Esophagus muscularis mucosa (tissue), 4 donors: ENCODE measurements around the gene PREX1. TPM values are rescaled to one million over a fixed set of nuclear protein-coding genes. Genes with fewer than 3 reads are reported as not detected.

Source experiments
- DNase-seq: peaks from one replicate; pipeline ENCODE4 v3.0.0-alpha.2; 2017; ENCODE audit errors: extremely low spot score
- H3K27ac ChIP-seq, 4 donors: fragments of 200-600 bp; sonication (generic); replicated peaks in 1 of 4; 1 replicate in 3 of 4; 2 replicates in 1 of 4; pipeline ENCODE4 v1.5.1; 2016 to 2019; ENCODE audit warnings: mild to moderate bottlenecking in 1 of 4
- H3K27me3 ChIP-seq, 4 donors: fragments of 200-600 bp; sonication (generic); one replicate each; pipeline versions ENCODE4 v1.5.1 to v1.6.0; 2016 to 2019
- H3K36me3 ChIP-seq, 4 donors: fragments of 200-600 bp; sonication (generic); one replicate each; pipeline ENCODE4 v1.5.1; 2016 to 2019
- H3K4me1 ChIP-seq, 4 donors: fragments of 200-600 bp; sonication (generic); one replicate each; pipeline ENCODE4 v1.5.1; 2016 to 2019
- H3K4me3 ChIP-seq, 4 donors: fragments of 200-600 bp; sonication (generic); 1 replicate in 2 of 4; 2 replicates in 2 of 4; pipeline ENCODE4 v1.5.1; 2016 to 2019; ENCODE audit warnings: mild to moderate bottlenecking in 4 of 4, moderate library complexity in 1 of 4
- H3K9me3 ChIP-seq, 4 donors: fragments of 200-600 bp; sonication (generic); 1 replicate in 3 of 4; 2 replicates in 1 of 4; pipeline ENCODE4 v1.5.1; 2016 to 2019
- CTCF ChIP-seq, 3 experiments: fragments of 200-600 bp in 2 of 3; fragments of 450-650 bp in 1 of 3; sonication (generic) in 2 of 3; IDR thresholded peaks; one replicate each; pipeline ENCODE4 v1.5.1; 2017 to 2019; ENCODE audit warnings: antibody characterized with exemption in 3 of 3, mild to moderate bottlenecking in 2 of 3, moderate library complexity in 1 of 3
- EP300 ChIP-seq: sonication (generic); formaldehyde crosslinking; IDR thresholded peaks from one replicate; pipeline ENCODE4 v1.6.1; 2017; ENCODE audit warnings: antibody characterized with exemption
- POLR2A ChIP-seq: fragments of 450-650 bp; IDR thresholded peaks from one replicate; pipeline ENCODE4 v1.6.1; 2017; ENCODE audit warnings: antibody characterized with exemption, moderate library complexity, mild to moderate bottlenecking, low read depth
- POLR2AphosphoS5 ChIP-seq, 2 donors: sonication (generic); formaldehyde crosslinking; IDR thresholded peaks; one replicate each; pipeline ENCODE4 v1.6.1; 2017; ENCODE audit warnings: antibody characterized with exemption in 2 of 2
- WGBS: methylation state at CpG from one replicate; pipeline ENCODE4 v1.1.5; 2018; 5-methylcytosine and 5-hydroxymethylcytosine counted together
- intact Hi-C: fragments of 100-400 bp; cut with DNase I; formaldehyde crosslinking; loops from one replicate; pipeline ENCODE4 v1.15.1; 2023
- total RNA-seq, 4 donors: library from RNA; depleted of rRNA; stranded (reverse); fragments of >200 nt; gene quantifications; one replicate each; pipeline versions ENCODE4 v1.1.0 to v1.2.1, GENCODE V29; 2016

PREX1 gene
- total RNA-seq, 4 donors from 2014 or later, result 20.8 to 37.1 (median 24.3) TPM

GRCh38 chr20:48734104-48734749 is 93.6 kb downstream of the PREX1 start:
- peaks cover 12 to 29% (median 16%) of the 10 kb centered on the region in 4 donors for H3K4me1 ChIP-seq
- 85% methylated on average over 10 of the region's 10 CpGs for WGBS
- no peak for TF ChIP-seq EP300
- TF ChIP-seq POLR2A, result no peak
- TF ChIP-seq CTCF (IDR thresholded peaks at IDR 0.05), result no peak
- TF ChIP-seq POLR2AphosphoS5 (IDR thresholded peaks at IDR 0.05), result no peak
- H3K9me3 ChIP-seq, result no peaks in the 10 kb centered on the region
- DNase-seq, result no peak
- H3K4me3 ChIP-seq, result no peak overlapping the region
- intact Hi-C loops, result no loop called here
- peaks cover 0 to 22% (median 4%) of the 10 kb centered on the region in 4 donors for H3K36me3 ChIP-seq
- no peak overlapping the region for H3K27ac ChIP-seq
- no peaks in the 10 kb centered on the region for H3K27me3 ChIP-seq

DNA sequence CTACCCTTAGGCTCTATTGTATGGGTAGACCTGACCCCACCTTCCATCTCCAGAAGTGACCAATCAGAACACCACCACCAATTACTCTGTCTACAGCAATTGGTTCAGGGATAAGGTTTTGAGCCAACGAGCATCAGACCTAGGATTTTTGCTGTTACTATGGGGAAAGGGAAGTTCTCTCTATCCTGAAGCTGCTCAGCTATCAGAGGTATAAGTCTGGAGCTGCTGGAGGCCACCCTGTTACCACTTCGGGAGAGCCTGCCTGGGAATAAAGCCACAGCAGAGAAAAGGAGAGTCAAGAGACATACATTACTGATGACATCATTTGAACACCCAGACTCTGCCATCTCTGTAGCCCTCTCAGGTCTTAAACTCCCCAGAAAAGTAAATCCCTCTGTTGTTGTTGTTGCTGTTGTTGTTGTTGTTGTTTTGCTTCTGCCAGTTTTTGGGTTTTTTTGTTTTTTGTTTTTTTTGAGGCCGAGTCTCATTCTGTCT is 94.5 kb downstream of the PREX1 start:
- H3K4me1 ChIP-seq, result peaks cover 6 to 24% (median 9%) of the 10 kb centered on the region in 4 donors
- WGBS, result 82% methylated on average over 3 of the region's 3 CpGs
- H3K36me3 ChIP-seq, result peaks cover 0 to 22% (median 4%) of the 10 kb centered on the region in 4 donors
- TF ChIP-seq POLR2A (no peak), CTCF (IDR thresholded peaks at IDR 0.05) (no peak), POLR2AphosphoS5 (IDR thresholded peaks at IDR 0.05) (no peak), EP300 (no peak)
- no peak for DNase-seq
- H3K27ac ChIP-seq, result no peak overlapping the region
- intact Hi-C loops, result no loop called here
- no peak overlapping the region for H3K4me3 ChIP-seq
- no peaks in the 10 kb centered on the region for H3K9me3 ChIP-seq
- no peaks in the 10 kb centered on the region for H3K27me3 ChIP-seq

GRCh38 chr20:48732081-48732829 is 95.5 kb downstream of the PREX1 start:
- 56% methylated on average over 12 of the region's 12 CpGs for WGBS

DNA sequence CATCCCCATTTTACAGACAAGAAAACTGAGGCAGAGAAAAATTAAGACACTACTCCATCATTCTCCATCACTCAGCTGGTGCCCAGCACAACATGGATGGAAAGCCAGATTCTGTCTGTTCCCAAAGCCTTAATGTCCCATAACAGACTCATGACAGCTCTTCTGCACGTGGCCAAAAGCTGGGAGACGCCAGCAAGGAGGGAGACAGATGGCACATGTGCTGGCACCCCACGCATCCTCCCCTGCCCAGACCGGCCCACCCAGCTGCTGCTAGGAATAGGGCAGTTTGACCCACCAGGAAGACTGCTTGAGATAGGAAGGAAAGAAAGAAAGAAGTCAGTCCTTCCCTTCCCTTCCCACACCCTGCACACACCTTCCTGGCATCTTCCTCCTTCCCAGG is 96.3 kb downstream of the PREX1 start:
- Histone ChIP-seq H3K9me3 (no peaks in the 10 kb centered on the region), H3K4me1 (peaks cover 0 to 16% (median 4%) of the 10 kb centered on the region in 4 donors), H3K4me3 (no peak overlapping the region), H3K36me3 (peaks cover 0 to 17% (median 4%) of the 10 kb centered on the region in 4 donors), H3K27me3 (no peaks in the 10 kb centered on the region), H3K27ac (no peak overlapping the region)
- intact Hi-C loops, result no loop called here
- TF ChIP-seq POLR2A, result no peak
- TF ChIP-seq EP300, result no peak
- TF ChIP-seq POLR2AphosphoS5 (IDR thresholded peaks at IDR 0.05), result no peak
- no peak for TF ChIP-seq CTCF (IDR thresholded peaks at IDR 0.05)
- DNase-seq, result no peak
- 97% methylated on average over 4 of the region's 4 CpGs for WGBS

More at GRCh38 chr20:48732081-48732829, 95.5 kb downstream of the PREX1 start:
- intact Hi-C loops, result no loop called here
- DNase-seq, result no peak
- Histone ChIP-seq H3K27ac (no peak overlapping the region), H3K36me3 (peaks cover 0 to 18% (median 4%) of the 10 kb centered on the region in 4 donors), H3K27me3 (no peaks in the 10 kb centered on the region), H3K4me1 (peaks cover 0 to 16% (median 4%) of the 10 kb centered on the region in 4 donors), H3K9me3 (no peaks in the 10 kb centered on the region), H3K4me3 (no peak overlapping the region)
- no peak for TF ChIP-seq CTCF (IDR thresholded peaks at IDR 0.05)
